Suprapubic skin (tissue), 4 donors: ENCODE data around the gene SNN. TPM values are rescaled to one million over a fixed set of nuclear protein-coding genes. Genes with fewer than 3 reads are reported as not detected.

ENCODE experiments used
- DNase-seq, 2 donors: peaks; one replicate each; pipeline ENCODE4 v3.0.0-alpha.2; 2019; ENCODE audit warnings: low spot score in 2 of 2
- H3K27ac ChIP-seq: fragments of 200-600 bp; sonication (generic); one replicate; pipeline ENCODE4 v1.5.1; 2019
- H3K27me3 ChIP-seq: fragments of 200-600 bp; sonication (generic); one replicate; pipeline ENCODE4 v1.5.1; 2019
- H3K36me3 ChIP-seq: fragments of 200-600 bp; sonication (generic); one replicate; pipeline ENCODE4 v1.5.1; 2019
- H3K4me1 ChIP-seq: fragments of 200-600 bp; sonication (generic); one replicate; pipeline ENCODE4 v1.5.1; 2019
- H3K4me3 ChIP-seq: fragments of 200-600 bp; sonication (generic); one replicate; pipeline ENCODE4 v1.5.1; 2019; ENCODE audit warnings: mild to moderate bottlenecking
- H3K9me3 ChIP-seq: fragments of 200-600 bp; sonication (generic); one replicate; pipeline ENCODE4 v1.5.1; 2019
- EP300 ChIP-seq: sonication (generic); formaldehyde crosslinking; IDR thresholded peaks from one replicate; pipeline ENCODE4 v1.6.1; 2017; ENCODE audit warnings: antibody characterized with exemption
- POLR2A ChIP-seq, 2 donors: fragments of 450-650 bp; IDR thresholded peaks; one replicate each; pipeline ENCODE4 v1.6.1; 2017; ENCODE audit warnings: antibody characterized with exemption in 2 of 2, mild to moderate bottlenecking in 2 of 2, moderate library complexity in 2 of 2
- POLR2AphosphoS5 ChIP-seq, 3 donors: sonication (generic); formaldehyde crosslinking; IDR thresholded peaks; one replicate each; pipeline ENCODE4 v1.6.1; 2017; ENCODE audit warnings: antibody characterized with exemption in 3 of 3
- WGBS: methylation state at CpG from one replicate; pipeline ENCODE4 v1.1.5; 2018; 5-methylcytosine and 5-hydroxymethylcytosine counted together
- total RNA-seq, 4 donors: library from RNA; depleted of rRNA; stranded (reverse); fragments of >200 nt; gene quantifications; one replicate each; pipeline ENCODE4 v1.1.0, GENCODE V29; 2016
- TF ChIP-seq, protein P1 (sequence below), 2 donors: fragments of 200-600 bp in 1 of 2; fragments of 450-650 bp in 1 of 2; sonication (generic) in 1 of 2; IDR thresholded peaks; one replicate each; pipeline ENCODE4 v1.5.1; 2016 to 2019; ENCODE audit warnings: antibody characterized with exemption in 2 of 2, mild to moderate bottlenecking in 1 of 2, moderate library complexity in 1 of 2

The SNN gene
- total RNA-seq, 4 donors from 2014 or later = 17.0 to 32.7 (median 24.6) TPM

DNA sequence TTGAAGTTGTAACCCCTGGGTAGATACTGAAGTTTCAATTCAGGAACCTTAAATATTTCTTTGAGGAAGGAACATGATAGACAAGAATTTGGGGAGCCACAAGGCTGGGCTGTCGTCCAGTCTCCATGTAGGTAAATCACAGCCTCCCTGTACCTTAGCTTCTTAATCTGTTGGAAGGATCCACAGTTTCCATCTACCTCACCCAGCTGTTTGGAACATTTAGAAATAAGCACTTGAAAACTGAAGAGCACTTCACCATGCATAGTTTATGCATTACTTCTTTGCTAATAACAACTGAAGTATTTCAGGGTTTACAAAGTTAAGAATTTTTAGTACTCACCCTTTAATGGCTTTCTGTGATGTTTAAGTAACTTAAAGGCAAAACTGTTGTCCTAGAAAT lies 57.2 kb downstream of the SNN start:
- 89% methylated on average over 1 of the region's 1 CpG for WGBS
- no peak for TF ChIP-seq POLR2AphosphoS5 (IDR thresholded peaks at IDR 0.05)
- TF ChIP-seq EP300 = no peak
- TF ChIP-seq POLR2A (IDR thresholded peaks at IDR 0.05) = no peak
- TF ChIP-seq, protein P1, sequence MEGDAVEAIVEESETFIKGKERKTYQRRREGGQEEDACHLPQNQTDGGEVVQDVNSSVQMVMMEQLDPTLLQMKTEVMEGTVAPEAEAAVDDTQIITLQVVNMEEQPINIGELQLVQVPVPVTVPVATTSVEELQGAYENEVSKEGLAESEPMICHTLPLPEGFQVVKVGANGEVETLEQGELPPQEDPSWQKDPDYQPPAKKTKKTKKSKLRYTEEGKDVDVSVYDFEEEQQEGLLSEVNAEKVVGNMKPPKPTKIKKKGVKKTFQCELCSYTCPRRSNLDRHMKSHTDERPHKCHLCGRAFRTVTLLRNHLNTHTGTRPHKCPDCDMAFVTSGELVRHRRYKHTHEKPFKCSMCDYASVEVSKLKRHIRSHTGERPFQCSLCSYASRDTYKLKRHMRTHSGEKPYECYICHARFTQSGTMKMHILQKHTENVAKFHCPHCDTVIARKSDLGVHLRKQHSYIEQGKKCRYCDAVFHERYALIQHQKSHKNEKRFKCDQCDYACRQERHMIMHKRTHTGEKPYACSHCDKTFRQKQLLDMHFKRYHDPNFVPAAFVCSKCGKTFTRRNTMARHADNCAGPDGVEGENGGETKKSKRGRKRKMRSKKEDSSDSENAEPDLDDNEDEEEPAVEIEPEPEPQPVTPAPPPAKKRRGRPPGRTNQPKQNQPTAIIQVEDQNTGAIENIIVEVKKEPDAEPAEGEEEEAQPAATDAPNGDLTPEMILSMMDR (IDR thresholded peaks at IDR 0.05) = no peak
- Histone ChIP-seq H3K27me3 (no peaks in the 10 kb centered on the region), H3K4me1 (peaks cover 5% of the 10 kb centered on the region), H3K27ac (no peak overlapping the region), H3K36me3 (peaks cover 69% of the 10 kb centered on the region), H3K9me3 (no peaks in the 10 kb centered on the region), H3K4me3 (no peak overlapping the region)
- DNase-seq = no peak

GRCh38 chr16:11726008-11726407 lies 57.8 kb downstream of the SNN start:
- H3K27ac ChIP-seq = no peak overlapping the region
- no peaks in the 10 kb centered on the region for H3K9me3 ChIP-seq
- no peak overlapping the region for H3K4me3 ChIP-seq
- H3K4me1 ChIP-seq = peaks cover 5% of the 10 kb centered on the region
- no peak for TF ChIP-seq POLR2A (IDR thresholded peaks at IDR 0.05)
- TF ChIP-seq, protein P1 (IDR thresholded peaks at IDR 0.05) = no peak
- no peak for TF ChIP-seq EP300
- no peak for DNase-seq
- no peaks in the 10 kb centered on the region for H3K27me3 ChIP-seq
- peaks cover 69% of the 10 kb centered on the region for H3K36me3 ChIP-seq
- 95% methylated on average over 8 of the region's 8 CpGs for WGBS

DNA sequence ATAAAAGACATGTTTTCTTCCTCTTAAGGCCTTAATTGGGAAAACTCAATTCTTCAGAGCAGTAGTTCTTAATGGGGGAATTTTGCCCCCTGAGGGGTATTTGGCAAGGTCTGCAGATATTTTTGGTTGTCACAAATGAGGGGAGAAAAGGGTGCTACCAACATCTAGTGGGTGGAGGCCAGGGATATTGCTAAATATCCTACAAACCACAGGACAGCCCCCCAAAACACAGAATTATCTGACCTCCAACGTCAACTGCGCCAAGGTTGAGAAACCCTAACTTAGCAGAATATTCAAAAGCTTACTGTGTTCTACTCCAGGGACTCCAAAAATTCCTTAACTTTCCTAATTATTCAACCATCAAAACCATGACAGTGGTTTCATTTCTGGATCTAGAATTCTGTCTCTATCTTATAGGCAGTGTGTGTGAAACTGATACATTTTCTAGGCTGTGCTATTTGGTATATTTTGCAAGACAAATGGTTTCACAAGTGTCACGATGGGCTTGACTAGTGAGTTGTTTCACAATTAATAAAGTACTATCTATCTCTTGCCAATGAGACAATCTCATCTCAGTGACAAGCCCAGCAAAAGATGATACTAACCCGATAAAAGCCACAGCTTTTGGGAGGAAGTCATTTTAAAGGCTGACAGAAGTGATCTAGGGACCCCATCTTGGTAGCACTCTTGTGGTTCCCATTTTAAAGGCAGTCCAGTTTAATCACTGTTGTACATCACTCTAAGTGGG lies 59.7 kb downstream of the SNN start:
- peaks cover 73% of the 10 kb centered on the region for H3K36me3 ChIP-seq
- TF ChIP-seq EP300 (no peak), POLR2A (IDR thresholded peaks at IDR 0.05) (no peak), POLR2AphosphoS5 (IDR thresholded peaks at IDR 0.05) (no peak)
- TF ChIP-seq, protein P1 (IDR thresholded peaks at IDR 0.05) = no peak
- WGBS = 77% methylated on average over 4 of the region's 4 CpGs
- no peak for DNase-seq
- no peak overlapping the region for H3K27ac ChIP-seq
- H3K9me3 ChIP-seq = no peaks in the 10 kb centered on the region
- peaks cover 5% of the 10 kb centered on the region for H3K4me1 ChIP-seq
- H3K4me3 ChIP-seq = no peak overlapping the region
- H3K27me3 ChIP-seq = no peaks in the 10 kb centered on the region

Other genes with a start within 250 kb of the SNN start
- gene LITAF, start 81.5 kb upstream of the SNN start, total RNA-seq = 10 to 100 TPM; 48.8 to 82.2 (median 72.8) TPM
- 10 to 100 TPM; 31.0 to 42.2 (median 35.1) TPM for gene TXNDC11, start 74.4 kb downstream of the SNN start, total RNA-seq
- gene ZC3H7A, start 128.8 kb downstream of the SNN start, total RNA-seq = 10 to 100 TPM; 32.7 to 65.8 (median 41.9) TPM
- gene RSL1D1, start 183.1 kb downstream of the SNN start, total RNA-seq = 100 to 1,000 TPM; 152 to 209 (median 174) TPM
- gene GSPT1, start 247.5 kb downstream of the SNN start, total RNA-seq = 10 to 100 TPM; 52.8 to 71.1 (median 62.2) TPM